ENCODE results near the gene TNFRSF25.

Gene TNFRSF25

DNA sequence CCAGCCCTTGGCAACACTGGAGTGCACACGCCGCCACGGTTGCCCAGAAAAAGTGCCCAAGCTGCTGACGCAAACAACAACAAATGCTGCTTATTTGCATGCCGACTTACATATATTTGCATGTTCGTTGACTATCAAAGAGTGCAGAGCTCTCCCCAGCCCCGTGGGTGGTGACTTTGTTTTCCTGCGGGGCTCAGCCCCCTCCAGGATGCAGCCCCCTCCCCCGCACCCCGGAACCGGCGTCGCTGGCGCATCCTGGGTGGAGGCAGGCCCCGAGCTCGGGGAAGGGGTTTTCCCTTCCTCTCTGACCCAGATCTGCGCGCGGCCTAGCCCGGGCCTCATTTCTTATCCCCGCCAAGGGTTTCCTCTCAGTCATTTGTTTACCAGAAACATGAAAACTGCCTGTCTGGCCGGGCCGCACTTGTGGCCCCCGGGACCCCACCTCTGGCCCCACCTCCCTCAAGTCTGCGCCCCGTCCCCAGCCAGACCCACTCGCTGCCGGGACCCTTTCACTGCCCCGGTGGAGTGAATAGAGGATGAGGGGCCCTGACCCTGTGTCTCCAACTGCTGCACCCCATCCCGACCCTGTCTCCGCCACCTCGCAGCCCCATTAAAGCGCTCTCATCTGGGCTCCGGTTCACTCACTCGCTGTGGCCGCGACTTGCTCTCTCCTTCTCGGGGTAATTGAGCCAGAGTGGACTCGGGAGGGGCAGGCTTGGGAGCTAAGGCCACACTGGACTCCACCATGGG lies 5.5 kb downstream of the TNFRSF25 start:
- no peak for TF ChIP-seq FOXP2 (optimal IDR thresholded peaks at IDR 0.05; ENCODE audit: borderline replicate concordance, extremely low read depth, extremely low read length, insufficient read depth)
- TF ChIP-seq, protein P1, sequence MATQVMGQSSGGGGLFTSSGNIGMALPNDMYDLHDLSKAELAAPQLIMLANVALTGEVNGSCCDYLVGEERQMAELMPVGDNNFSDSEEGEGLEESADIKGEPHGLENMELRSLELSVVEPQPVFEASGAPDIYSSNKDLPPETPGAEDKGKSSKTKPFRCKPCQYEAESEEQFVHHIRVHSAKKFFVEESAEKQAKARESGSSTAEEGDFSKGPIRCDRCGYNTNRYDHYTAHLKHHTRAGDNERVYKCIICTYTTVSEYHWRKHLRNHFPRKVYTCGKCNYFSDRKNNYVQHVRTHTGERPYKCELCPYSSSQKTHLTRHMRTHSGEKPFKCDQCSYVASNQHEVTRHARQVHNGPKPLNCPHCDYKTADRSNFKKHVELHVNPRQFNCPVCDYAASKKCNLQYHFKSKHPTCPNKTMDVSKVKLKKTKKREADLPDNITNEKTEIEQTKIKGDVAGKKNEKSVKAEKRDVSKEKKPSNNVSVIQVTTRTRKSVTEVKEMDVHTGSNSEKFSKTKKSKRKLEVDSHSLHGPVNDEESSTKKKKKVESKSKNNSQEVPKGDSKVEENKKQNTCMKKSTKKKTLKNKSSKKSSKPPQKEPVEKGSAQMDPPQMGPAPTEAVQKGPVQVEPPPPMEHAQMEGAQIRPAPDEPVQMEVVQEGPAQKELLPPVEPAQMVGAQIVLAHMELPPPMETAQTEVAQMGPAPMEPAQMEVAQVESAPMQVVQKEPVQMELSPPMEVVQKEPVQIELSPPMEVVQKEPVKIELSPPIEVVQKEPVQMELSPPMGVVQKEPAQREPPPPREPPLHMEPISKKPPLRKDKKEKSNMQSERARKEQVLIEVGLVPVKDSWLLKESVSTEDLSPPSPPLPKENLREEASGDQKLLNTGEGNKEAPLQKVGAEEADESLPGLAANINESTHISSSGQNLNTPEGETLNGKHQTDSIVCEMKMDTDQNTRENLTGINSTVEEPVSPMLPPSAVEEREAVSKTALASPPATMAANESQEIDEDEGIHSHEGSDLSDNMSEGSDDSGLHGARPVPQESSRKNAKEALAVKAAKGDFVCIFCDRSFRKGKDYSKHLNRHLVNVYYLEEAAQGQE (IDR thresholded peaks at IDR 0.05; ENCODE audit: insufficient read depth in 1 of 2, low read depth in 2 of 2, low read length in 2 of 2): no peak

DNA sequence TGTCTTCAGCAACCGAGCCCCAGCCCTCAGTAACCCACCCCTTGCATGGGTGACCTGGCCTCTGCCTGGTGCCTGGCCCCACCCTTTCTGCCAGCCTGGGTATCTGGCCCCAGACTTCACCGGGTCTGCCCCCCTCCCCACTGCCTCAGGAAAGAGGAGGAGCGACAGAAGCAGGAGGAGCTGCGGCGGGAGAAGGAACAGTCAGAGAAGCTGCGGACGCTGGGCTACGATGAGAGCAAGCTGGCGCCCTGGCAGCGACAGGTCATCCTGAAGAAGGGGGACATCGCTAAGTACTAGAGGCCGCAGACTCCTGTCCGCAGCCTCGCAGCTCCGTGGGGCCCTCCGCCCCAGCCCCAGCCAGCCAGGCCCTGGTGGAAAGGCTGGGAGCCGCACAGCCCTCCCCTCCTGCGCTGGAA lies 6.1 kb downstream of the TNFRSF25 start:
- TF ChIP-seq SIN3A (IDR thresholded peaks at IDR 0.05; ENCODE audit: borderline replicate concordance, insufficient read depth, low read length) (no peak), FOXP2 (optimal IDR thresholded peaks at IDR 0.05; ENCODE audit: borderline replicate concordance, extremely low read depth, extremely low read length, insufficient read depth) (no peak), TAF1 (IDR thresholded peaks at IDR 0.05; ENCODE audit: borderline replicate concordance, insufficient read depth, low read length) (no peak), POLR2AphosphoS5 (IDR thresholded peaks at IDR 0.05; ENCODE audit: low read depth, low read length) (no peak)
- TF ChIP-seq, protein P1 (IDR thresholded peaks at IDR 0.05; ENCODE audit: insufficient read depth in 1 of 2, low read depth in 2 of 2, low read length in 2 of 2): no peak

DNA sequence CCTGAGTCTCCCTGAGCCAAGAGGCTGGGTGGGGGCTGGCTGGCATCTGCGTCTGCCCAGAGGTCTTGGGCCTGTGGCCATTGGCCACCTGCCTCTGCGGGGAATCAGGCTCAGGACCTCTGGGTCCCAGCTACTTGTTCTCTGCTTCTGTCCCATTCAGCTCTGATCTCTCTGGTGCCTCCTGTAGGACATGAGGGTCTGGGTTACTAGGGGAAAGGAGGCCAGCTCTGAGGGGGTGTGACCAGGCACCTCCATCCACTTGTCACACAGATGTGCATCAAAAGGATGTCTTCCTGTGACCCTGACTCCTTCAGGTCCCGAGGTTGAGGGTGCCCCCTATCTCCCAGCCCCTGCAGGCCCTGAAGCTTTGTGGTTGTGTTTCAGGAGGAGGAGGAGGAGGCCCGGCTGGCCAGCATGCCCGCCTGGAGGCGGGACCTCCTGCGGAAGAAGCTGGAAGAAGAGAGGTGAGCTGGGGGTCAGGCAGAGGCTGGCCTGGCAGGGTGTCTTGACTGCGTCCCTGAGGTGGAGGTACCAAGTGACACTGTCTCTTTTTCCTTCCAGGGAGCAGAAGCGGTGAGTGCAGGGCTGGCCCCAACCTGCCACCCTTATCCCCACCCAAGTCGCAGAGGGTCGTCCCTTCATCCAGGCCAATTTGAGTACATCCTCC lies 9.0 kb downstream of the TNFRSF25 start:
- TF ChIP-seq POLR2AphosphoS5 (IDR thresholded peaks at IDR 0.05; ENCODE audit: low read depth, low read length) (no peak), SIN3A (IDR thresholded peaks at IDR 0.05; ENCODE audit: borderline replicate concordance, insufficient read depth, low read length) (no peak), TAF1 (IDR thresholded peaks at IDR 0.05; ENCODE audit: borderline replicate concordance, insufficient read depth, low read length) (no peak), FOXP2 (optimal IDR thresholded peaks at IDR 0.05; ENCODE audit: borderline replicate concordance, extremely low read depth, extremely low read length, insufficient read depth) (no peak)
- TF ChIP-seq, protein P1 (IDR thresholded peaks at IDR 0.05; ENCODE audit: insufficient read depth in 1 of 2, low read depth in 2 of 2, low read length in 2 of 2): no peak

DNA sequence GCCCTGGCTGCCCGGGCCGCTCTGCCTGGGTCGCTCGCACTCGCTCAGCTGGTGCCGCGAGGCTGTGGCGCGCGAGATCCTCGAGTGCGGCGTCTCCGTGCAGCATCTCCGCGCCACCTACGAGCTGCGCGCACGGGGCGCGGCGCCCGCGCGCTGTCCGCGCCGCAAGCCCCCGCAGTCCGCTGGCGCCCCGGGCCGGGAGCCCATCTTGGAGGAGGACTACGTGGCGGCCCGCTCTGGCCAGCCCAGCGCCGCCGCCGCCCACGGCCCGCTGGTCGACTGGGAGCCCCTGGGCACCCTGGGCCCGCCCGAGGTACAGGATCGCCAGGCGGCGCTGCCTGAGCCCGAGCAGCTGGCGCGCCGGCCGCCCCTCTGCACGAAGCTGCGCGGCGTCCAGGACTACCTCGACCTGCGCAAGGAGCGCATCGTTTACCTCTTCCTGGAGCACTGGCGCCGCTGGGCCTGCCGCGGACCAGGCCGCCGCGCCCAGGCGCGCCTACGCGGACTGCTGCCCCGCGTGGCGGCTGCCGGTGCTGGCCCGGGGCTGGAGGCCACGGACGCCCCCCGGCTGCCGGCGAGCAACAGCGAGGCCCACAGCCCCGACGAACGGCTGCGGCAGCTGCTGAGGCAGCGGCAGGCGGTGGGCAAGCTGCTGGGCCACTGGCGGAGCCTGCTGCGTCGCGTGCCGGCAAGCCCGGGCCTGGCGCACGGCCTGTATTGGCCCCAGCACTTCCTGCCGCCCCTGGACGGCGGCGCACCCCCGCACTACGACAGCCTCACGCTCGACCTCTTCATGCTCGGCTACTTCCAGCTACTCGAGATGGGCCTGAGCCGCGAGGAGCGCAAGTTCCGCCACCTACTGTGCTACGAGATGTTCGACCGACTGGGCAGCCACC lies 10.9 kb downstream of the TNFRSF25 start:
- TF ChIP-seq FOXP2 (optimal IDR thresholded peaks at IDR 0.05; ENCODE audit: borderline replicate concordance, extremely low read depth, extremely low read length, insufficient read depth) (no peak), TAF1 (IDR thresholded peaks at IDR 0.05; ENCODE audit: borderline replicate concordance, insufficient read depth, low read length) (no peak), SIN3A (IDR thresholded peaks at IDR 0.05; ENCODE audit: borderline replicate concordance, insufficient read depth, low read length) (no peak), POLR2AphosphoS5 (IDR thresholded peaks at IDR 0.05; ENCODE audit: low read depth, low read length) (no peak)
- TF ChIP-seq, protein P1 (IDR thresholded peaks at IDR 0.05; ENCODE audit: insufficient read depth in 1 of 2, low read depth in 2 of 2, low read length in 2 of 2): no peak

All from PFSK-1 (cell line).